GM12878 (cell line): ENCODE results near the gene GMCL1. TPM values are rescaled to one million over a fixed set of nuclear protein-coding genes. Genes with fewer than 3 reads are reported as not detected.

Source experiments
- ATAC-seq: fragments of 200-7000 bp; cut with Tn5 transposase; 3 replicates; pipeline ENCODE4 v1.9.1; 2020; ENCODE audit warnings: mild to moderate bottlenecking, moderate library complexity
- BruUV-seq: library from RNA; stranded (reverse); fragments of 400-500 nt; replicated peaks from 2 replicates; lab custom pipeline; 2021; lab: Mats Ljungman, UMichigan
- CTCF ChIA-PET: fragments of 300-600 bp; sonication (Branson Sonifier 250); formaldehyde crosslinking; extraction: SDS; loops from one replicate; lab custom pipeline; 2021; ENCODE audit warnings: inconsistent platforms; lab: Yijun Ruan, JAX
- POLR2A ChIA-PET: fragments of 350-600 bp; formaldehyde crosslinking; extraction: SDS; loops from one replicate; lab custom pipeline; 2021; ENCODE audit warnings: inconsistent platforms; lab: Charles Lee
- RAD21 ChIA-PET: fragments of 300-600 bp; sonication (Branson Sonifier 250); formaldehyde crosslinking; loops from one replicate; lab custom pipeline; 2023; ENCODE audit warnings: antibody characterized with exemption; ENCODE audit not compliant: unreplicated experiment; lab: Charles Lee
- SMC1A ChIA-PET: fragments of 300-600 bp; sonication (Branson Sonifier 250); formaldehyde crosslinking; loops from one replicate; lab custom pipeline; 2023; ENCODE audit not compliant: unreplicated experiment, uncharacterized antibody; lab: Charles Lee
- DNase-seq: peaks from one replicate; pipeline ENCODE4 v3.0.0-alpha.2; 2011; ENCODE audit warnings: low read depth, low spot score
- FAIRE-seq: peaks from 3 replicates; lab custom pipeline; 2011; peaks lifted over from hg19 to GRCh38; lab: Jason Lieb, UNC
- H2AFZ ChIP-seq: 2 replicates; pipeline ENCODE4 v1.6.0; 2011; ENCODE audit warnings: low read depth, low read length, control low read depth; ENCODE audit not compliant: control insufficient read depth
- H3K27ac ChIP-seq: 2 replicates; pipeline ENCODE4 v1.5.1; 2011; ENCODE audit warnings: control low read depth; ENCODE audit not compliant: control insufficient read depth, insufficient read depth
- H3K27me3 ChIP-seq, 2 experiments: replicated peaks in 1 of 2; 2 replicates each; pipeline versions ENCODE4 v1.6.0 to v1.6.1; 2011; ENCODE audit warnings: low read length in 1 of 2; ENCODE audit not compliant: control insufficient read depth in 2 of 2, insufficient read depth in 2 of 2
- H3K36me3 ChIP-seq, 2 experiments: 2 replicates each; pipeline ENCODE4 v1.5.1; 2011; ENCODE audit warnings: low read length in 1 of 2; ENCODE audit not compliant: control insufficient read depth in 2 of 2, insufficient read depth in 2 of 2
- H3K4me1 ChIP-seq: 2 replicates; pipeline ENCODE4 v1.6.1; 2011; ENCODE audit warnings: mild to moderate bottlenecking, low read length, moderate library complexity, mixed read lengths; ENCODE audit not compliant: control insufficient read depth, insufficient read depth
- H3K4me2 ChIP-seq: 2 replicates; pipeline ENCODE4 v1.6.0; 2011; ENCODE audit warnings: control low read depth; ENCODE audit not compliant: control insufficient read depth, insufficient read depth
- H3K4me3 ChIP-seq: fragments of 200-600 bp; sonication (generic); 2 replicates; pipeline ENCODE4 v1.5.1; 2016
- H3K79me2 ChIP-seq: 2 replicates; pipeline ENCODE4 v1.6.0; 2011; ENCODE audit warnings: low read length; ENCODE audit not compliant: control insufficient read depth, insufficient read depth
- H3K9ac ChIP-seq: 2 replicates; pipeline ENCODE4 v1.8.0; 2011; ENCODE audit warnings: low read length, control low read depth, mixed read lengths; ENCODE audit not compliant: control insufficient read depth, insufficient read depth
- H3K9me3 ChIP-seq: replicated peaks from 3 replicates; pipeline ENCODE4 v1.5.1; 2011; ENCODE audit warnings: mild to moderate bottlenecking, low read length; ENCODE audit not compliant: control insufficient read depth, insufficient read depth
- H4K20me1 ChIP-seq: 2 replicates; pipeline ENCODE4 v1.6.0; 2011; ENCODE audit not compliant: control insufficient read depth, insufficient read depth
- BRCA1 ChIP-seq: IDR thresholded peaks from 2 replicates; pipeline ENCODE4 v1.6.1; 2011; ENCODE audit warnings: low read depth, low read length, improper control_type of control experiment
- CBX3 ChIP-seq: fragments of 200-600 bp; sonication (generic); IDR thresholded peaks from 2 replicates; pipeline ENCODE4 v1.6.1; 2016; ENCODE audit warnings: low read depth, borderline replicate concordance
- LARP7 ChIP-seq: fragments of 450-650 bp; IDR thresholded peaks from 2 replicates; pipeline ENCODE4 v1.6.1; 2017; ENCODE audit warnings: mild to moderate bottlenecking
- NR2F1 ChIP-seq: fragments of 450-650 bp; conservative IDR thresholded peaks from 2 replicates; pipeline ENCODE4 v1.6.1; 2017; ENCODE audit warnings: mild to moderate bottlenecking
- RELA ChIP-seq: fragments of 450-650 bp; IDR thresholded peaks from 2 replicates; pipeline ENCODE4 v1.8.0; 2014; ENCODE audit warnings: borderline replicate concordance; ENCODE audit not compliant: partially characterized antibody
- SMAD1 ChIP-seq: fragments of 450-650 bp; IDR thresholded peaks from 2 replicates; pipeline ENCODE4 v1.6.1; 2018; ENCODE audit warnings: mild to moderate bottlenecking, low read depth; ENCODE audit not compliant: partially characterized antibody
- WGBS: methylation state at CpG from one replicate; pipeline ENCODE4 v1.1.6; 2016; ENCODE audit warnings: low lambda C conversion rate; ENCODE audit not compliant: insufficient replicate concordance, insufficient coverage; ENCODE audit errors: missing lambda C conversion rate; 5-methylcytosine and 5-hydroxymethylcytosine counted together
- in situ Hi-C: fragments of 300-500 bp; cut with MboI; formaldehyde crosslinking; loops from 9 replicates; pipeline ENCODE4 v1.14.3; 2018; ENCODE audit warnings: mixed read lengths
- intact Hi-C: fragments of 100-400 bp; cut with micrococcal nuclease; formaldehyde crosslinking; loops from one replicate; pipeline ENCODE4 v1.14.2; 2022; ENCODE audit not compliant: unreplicated experiment
- polyA plus RNA-seq, 11 experiments: library from polyadenylated mRNA; depleted of rRNA in 4 of 11; unstranded in 6 of 11; stranded (reverse) in 5 of 11; fragments of >200 nt; fragmentation: Nextera tagmentation in 4 of 11; fragmentation: Illumina TruSeq in 1 of 11; extraction: Ambion mirVana in 4 of 11; extraction: Trizol in 1 of 11; gene quantifications; 1 replicate in 1 of 11; 2 replicates in 10 of 11; pipeline versions ENCODE4 v1.2.1 to v1.2.3, GENCODE V29; 2011 to 2016; ENCODE audit warnings: inconsistent platforms in 2 of 11, missing spikeins in 2 of 11, low read depth in 1 of 11
- total RNA-seq, 4 experiments: library from RNA; depleted of rRNA in 3 of 4; stranded (reverse); fragments of >200 nt in 3 of 4; fragmentation: Illumina TruSeq in 1 of 4; extraction: Trizol in 1 of 4; gene quantifications; 2 replicates each; pipeline versions ENCODE4 v1.2.1 to v1.2.3, GENCODE V29; 2013 to 2021
- TF ChIP-seq, protein P1 (sequence below): fragments of 450-650 bp; IDR thresholded peaks from 2 replicates; pipeline ENCODE4 v1.6.1; 2016; ENCODE audit warnings: mild to moderate bottlenecking, moderate library complexity, borderline replicate concordance

Gene GMCL1
- total and polyA plus RNA-seq, 10 of the 15 experiments (the other 5 are each of a cell fraction or from before 2014, with no cell fraction given): 3.7 to 21.4 (median 12.3) TPM

DNA sequence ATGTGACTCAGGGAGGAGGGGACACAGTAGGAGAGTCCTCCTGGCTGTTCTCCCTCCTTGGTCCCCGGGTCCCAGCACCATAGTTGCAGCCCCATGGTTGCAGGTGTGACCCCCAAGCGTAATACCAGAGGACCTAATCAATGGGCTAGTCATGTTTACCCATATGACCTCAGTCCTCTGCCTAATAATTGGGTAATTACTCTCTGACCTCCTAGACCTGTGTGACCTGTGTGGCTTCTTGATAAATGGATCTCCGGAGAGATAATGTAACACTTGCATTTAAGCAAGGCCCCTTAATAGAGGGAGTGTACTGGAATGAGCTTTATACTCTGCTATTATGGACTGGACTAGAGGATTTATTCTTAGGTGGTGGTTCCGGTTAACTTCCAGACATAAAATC is 32.2 kb upstream of the GMCL1 start:
- no peak for ATAC-seq
- Histone ChIP-seq H2AFZ (no peak overlapping the region), H3K27me3 (no peaks in the 10 kb centered on the region), H3K36me3 (no peaks in the 10 kb centered on the region), H3K9me3 (no peaks in the 10 kb centered on the region), H4K20me1 (no peaks in the 10 kb centered on the region), H3K4me3 (peak overlapping the region; percentile 69), H3K4me1 (peaks cover 54% of the 10 kb centered on the region), H3K4me2 (peak overlapping the region; percentile 78), H3K79me2 (peaks cover 18% of the 10 kb centered on the region), H3K27ac (peak overlapping the region; percentile 77)
- ChIA-PET CTCF (interaction anchor here (0.6 to 4.4 kb wide), 4 partner anchors 19 to 72 kb away, joined by 3 to 33 read pairs (median 4); no protein-coding TSS in a partner anchor), RAD21 (interaction anchor here (0.6 to 1.9 kb wide), 5 partner anchors 15 to 72 kb away, joined by 3 to 11 read pairs (median 4); no protein-coding TSS in a partner anchor), SMC1A (interaction anchor here (1.1 to 4.6 kb wide), 8 partner anchors 15 to 72 kb away, joined by 3 to 26 read pairs (median 4); no protein-coding TSS in a partner anchor), POLR2A (interaction anchor here (1.1 to 1.7 kb wide), 3 partner anchors 19 to 35 kb away, joined by 3 to 4 read pairs (median 4); no protein-coding TSS in a partner anchor)
- no peak for FAIRE-seq
- intact Hi-C loops: loop anchor here (5.0 kb wide), 1 partner anchor 55 kb away; the partner anchor contains the start of gene ANXA4
- DNase-seq: no peak
- BruUV-seq: no TSS peak
- TF ChIP-seq RELA (no peak), BRCA1 (no peak), NR2F1 (0 out of 2 replicates have a peak, but pooled peaks have one; percentile 17), CBX3 (no peak), SMAD1 (no peak), LARP7 (no peak)
- TF ChIP-seq, protein P1, sequence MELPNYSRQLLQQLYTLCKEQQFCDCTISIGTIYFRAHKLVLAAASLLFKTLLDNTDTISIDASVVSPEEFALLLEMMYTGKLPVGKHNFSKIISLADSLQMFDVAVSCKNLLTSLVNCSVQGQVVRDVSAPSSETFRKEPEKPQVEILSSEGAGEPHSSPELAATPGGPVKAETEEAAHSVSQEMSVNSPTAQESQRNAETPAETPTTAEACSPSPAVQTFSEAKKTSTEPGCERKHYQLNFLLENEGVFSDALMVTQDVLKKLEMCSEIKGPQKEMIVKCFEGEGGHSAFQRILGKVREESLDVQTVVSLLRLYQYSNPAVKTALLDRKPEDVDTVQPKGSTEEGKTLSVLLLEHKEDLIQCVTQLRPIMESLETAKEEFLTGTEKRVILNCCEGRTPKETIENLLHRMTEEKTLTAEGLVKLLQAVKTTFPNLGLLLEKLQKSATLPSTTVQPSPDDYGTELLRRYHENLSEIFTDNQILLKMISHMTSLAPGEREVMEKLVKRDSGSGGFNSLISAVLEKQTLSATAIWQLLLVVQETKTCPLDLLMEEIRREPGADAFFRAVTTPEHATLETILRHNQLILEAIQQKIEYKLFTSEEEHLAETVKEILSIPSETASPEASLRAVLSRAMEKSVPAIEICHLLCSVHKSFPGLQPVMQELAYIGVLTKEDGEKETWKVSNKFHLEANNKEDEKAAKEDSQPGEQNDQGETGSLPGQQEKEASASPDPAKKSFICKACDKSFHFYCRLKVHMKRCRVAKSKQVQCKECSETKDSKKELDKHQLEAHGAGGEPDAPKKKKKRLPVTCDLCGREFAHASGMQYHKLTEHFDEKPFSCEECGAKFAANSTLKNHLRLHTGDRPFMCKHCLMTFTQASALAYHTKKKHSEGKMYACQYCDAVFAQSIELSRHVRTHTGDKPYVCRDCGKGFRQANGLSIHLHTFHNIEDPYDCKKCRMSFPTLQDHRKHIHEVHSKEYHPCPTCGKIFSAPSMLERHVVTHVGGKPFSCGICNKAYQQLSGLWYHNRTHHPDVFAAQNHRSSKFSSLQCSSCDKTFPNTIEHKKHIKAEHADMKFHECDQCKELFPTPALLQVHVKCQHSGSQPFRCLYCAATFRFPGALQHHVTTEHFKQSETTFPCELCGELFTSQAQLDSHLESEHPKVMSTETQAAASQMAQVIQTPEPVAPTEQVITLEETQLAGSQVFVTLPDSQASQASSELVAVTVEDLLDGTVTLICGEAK: no peak
- TF ChIP-seq, all 136 proteins: peak for 1
- in situ Hi-C loops: no loop called here
- WGBS: 95% methylated on average over 4 of the region's 4 CpGs
- H3K9ac ChIP-seq: no peak overlapping the region; the same call in 1 of the 2 replicates
